ENCODE data around the gene CFAP77.
A peak's percentile ranks its signal among the peaks of the same experiment; 100 is the strongest.
"Not testable (repeated sequence)": the region's sequence is repeated elsewhere in the genome, so short reads cannot be mapped to it uniquely, and the experiment has no call there.

CFAP77 gene

GRCh38 chr9:132552041-132552440, 142.0 kb downstream of the CFAP77 start:
- DNase-seq: no peak

GRCh38 chr9:132554755-132555154, 144.7 kb downstream of the CFAP77 start:
- DNase-seq: no peak

- DNase-seq: no peak
These were observed 145.5 kb downstream of the CFAP77 start for GRCh38 chr9:132555528-132555927.

GRCh38 chr9:132556235-132556634, 146.2 kb downstream of the CFAP77 start:
- DNase-seq: no peak

GRCh38 chr9:132556714-132557113, 146.7 kb downstream of the CFAP77 start:
- no peak for DNase-seq

GRCh38 chr9:132557159-132557558, 147.1 kb downstream of the CFAP77 start:
- no peak for DNase-seq

- DNase-seq: no peak
These were observed 149.7 kb downstream of the CFAP77 start for GRCh38 chr9:132559711-132560110.

GRCh38 chr9:132560616-132561202, 150.7 kb downstream of the CFAP77 start:
- DNase-seq: no peak

GRCh38 chr9:132562306-132562573, 152.2 kb downstream of the CFAP77 start:
- DNase-seq: no peak

- DNase-seq: no peak
These were observed 154.5 kb downstream of the CFAP77 start for GRCh38 chr9:132564526-132564925.

GRCh38 chr9:132568787-132569186, 158.8 kb downstream of the CFAP77 start:
- DNase-seq: not testable (repeated sequence)

- DNase-seq: no peak
These were observed 162.0 kb downstream of the CFAP77 start for GRCh38 chr9:132571806-132572600.

GRCh38 chr9:132572921-132573320, 162.9 kb downstream of the CFAP77 start:
- no peak for DNase-seq

- peak; percentile 85 for DNase-seq
These were observed 165.1 kb downstream of the CFAP77 start for GRCh38 chr9:132575005-132575609.

- no peak for DNase-seq
These were observed 165.8 kb downstream of the CFAP77 start for GRCh38 chr9:132575811-132576210.

- DNase-seq: no peak
These were observed 167.1 kb downstream of the CFAP77 start for GRCh38 chr9:132577119-132577518.

- DNase-seq: no peak
These were observed 168.4 kb downstream of the CFAP77 start for GRCh38 chr9:132578367-132578932.

- DNase-seq: no peak
These were observed 169.4 kb downstream of the CFAP77 start for GRCh38 chr9:132579427-132579798.

- DNase-seq: no peak
These were observed 172.3 kb downstream of the CFAP77 start, which contains the start of gene BARHL1 for GRCh38 chr9:132582276-132582785. TSS of gene BARHL1 (plus strand) at chr9:132582606. CDS start at chr9:132582798, 192 bp downstream.

- no peak for DNase-seq
These were observed 173.0 kb downstream of the CFAP77 start for GRCh38 chr9:132582786-132583583.

GRCh38 chr9:132583584-132584304, 173.7 kb downstream of the CFAP77 start:
- DNase-seq: no peak
